ENCODE results near the gene SMOC2.

DNA sequence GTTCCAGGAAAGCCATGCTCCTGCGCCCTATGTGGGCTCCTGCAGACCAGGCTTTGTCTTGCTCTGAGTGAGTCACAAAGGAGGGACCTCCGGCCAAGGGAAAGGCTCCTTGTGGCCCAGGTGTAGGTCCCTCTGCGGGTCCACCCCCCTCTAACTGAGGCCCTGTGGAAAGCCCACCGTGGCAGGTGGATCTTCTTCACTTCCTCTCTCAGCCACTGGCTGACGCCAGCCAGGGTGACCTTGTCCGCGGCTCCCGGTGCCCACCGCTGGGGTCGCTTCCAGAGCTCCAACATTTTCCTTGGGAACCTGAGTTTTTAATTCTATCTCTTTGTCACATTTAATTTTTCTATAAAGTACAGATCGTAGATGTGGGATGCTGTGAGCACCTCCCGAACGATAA is 54.1 kb downstream of the SMOC2 start:
- TF ChIP-seq GATA3 (IDR thresholded peaks at IDR 0.05; ENCODE audit: low read depth, low read length): no peak
- no peak for TF ChIP-seq GATA2 (IDR thresholded peaks at IDR 0.05; ENCODE audit: low read depth, low read length)

Measured in SH-SY5Y (cell line).